SK-N-SH (cell line): ENCODE measurements around the gene MTA2. TPM values are rescaled to one million over a fixed set of nuclear protein-coding genes. Genes with fewer than 3 reads are reported as not detected.

Source experiments
- CTCF ChIA-PET: fragments of 300-600, 350-600 bp; formaldehyde crosslinking; extraction: SDS; loops from one replicate; lab custom pipeline; 2021; lab: Yijun Ruan, JAX
- POLR2A ChIA-PET: fragments of 350-600 bp; sonication (Branson Sonifier 250); formaldehyde crosslinking; extraction: SDS; loops from one replicate; lab custom pipeline; 2020; ENCODE audit warnings: antibody characterized with exemption, inconsistent platforms; lab: Yijun Ruan, JAX
- DNase-seq: peaks from one replicate; pipeline ENCODE4 v3.0.0; 2012
- H2AFZ ChIP-seq: fragments of 200-600 bp; sonication (generic); 2 replicates; pipeline ENCODE4 v1.8.1; 2016; ENCODE audit warnings: antibody characterized with exemption, mild to moderate bottlenecking, low read depth
- H3F3A ChIP-seq: fragments of 200-600 bp; sonication (generic); replicated peaks from 2 replicates; pipeline ENCODE3; 2016; ENCODE audit warnings: antibody characterized with exemption, mild to moderate bottlenecking; ENCODE audit not compliant: insufficient read depth
- H3K27ac ChIP-seq, 2 experiments: fragments of 200-500 bp in 1 of 2; fragments of 200-600 bp in 1 of 2; sonication (Bioruptor generic) in 1 of 2; sonication (generic), shearing (Covaris generic) in 1 of 2; 2 replicates each; pipeline versions ENCODE4 v1.5.1 to v1.6.1; 2014 to 2016; ENCODE audit warnings: low read depth in 2 of 2, inconsistent platforms in 1 of 2, low read length in 1 of 2, mild to moderate bottlenecking in 1 of 2, mixed read lengths in 1 of 2
- H3K27me3 ChIP-seq: fragments of 200-600 bp; sonication (generic), shearing (Covaris generic); 2 replicates; pipeline ENCODE4 v1.6.1; 2016; ENCODE audit warnings: mixed run types; ENCODE audit not compliant: insufficient read depth
- H3K36me3 ChIP-seq, 2 experiments: fragments of 200-500 bp in 1 of 2; fragments of 200-600 bp in 1 of 2; sonication (Bioruptor generic) in 1 of 2; sonication (generic) in 1 of 2; replicated peaks in 1 of 2; 2 replicates each; pipeline versions ENCODE3 to v1.5.1; 2014 to 2016; ENCODE audit warnings: low read length in 1 of 2, mild to moderate bottlenecking in 1 of 2; ENCODE audit not compliant: insufficient read depth in 2 of 2, control insufficient read depth in 1 of 2
- H3K4me1 ChIP-seq, 2 experiments: fragments of 200-500 bp in 1 of 2; fragments of 200-600 bp in 1 of 2; sonication (Bioruptor generic) in 1 of 2; sonication (generic), shearing (Covaris generic) in 1 of 2; 2 replicates each; pipeline versions ENCODE4 v1.5.1 to v1.6.1; 2014 to 2016; ENCODE audit warnings: low read depth in 1 of 2, low read length in 1 of 2, mixed run types in 1 of 2; ENCODE audit not compliant: insufficient read depth in 2 of 2, control insufficient read depth in 1 of 2
- H3K4me2 ChIP-seq: fragments of 200-600 bp; sonication (generic), shearing (Covaris generic); 2 replicates; pipeline ENCODE4 v1.6.1; 2017; ENCODE audit warnings: mixed run types
- H3K4me3 ChIP-seq, 2 experiments: fragments of 200-500 bp in 1 of 2; fragments of 200-600 bp in 1 of 2; sonication (Bioruptor generic) in 1 of 2; sonication (generic), shearing (Covaris generic) in 1 of 2; 2 replicates each; pipeline versions ENCODE4 v1.5.1 to v1.8.1; 2014 to 2016; ENCODE audit warnings: low read depth in 2 of 2, inconsistent platforms in 1 of 2, low read length in 1 of 2, mild to moderate bottlenecking in 1 of 2, mixed read lengths in 1 of 2, moderate library complexity in 1 of 2
- H3K79me2 ChIP-seq: fragments of 200-600 bp; sonication (generic); 2 replicates; pipeline ENCODE4 v1.8.1; 2017; ENCODE audit warnings: mild to moderate bottlenecking; ENCODE audit not compliant: insufficient read depth
- H3K9ac ChIP-seq: fragments of 200-600 bp; sonication (generic); 2 replicates; pipeline ENCODE4 v1.6.1; 2017; ENCODE audit warnings: mixed run types
- H3K9me2 ChIP-seq: fragments of 200-600 bp; sonication (generic); 2 replicates; pipeline ENCODE4 v1.6.1; 2017; ENCODE audit warnings: mixed run types
- H3K9me3 ChIP-seq: fragments of 200-600 bp; sonication (generic); 2 replicates; pipeline ENCODE4 v1.6.1; 2017; ENCODE audit warnings: mixed run types, mild to moderate bottlenecking, moderate library complexity
- H4K20me1 ChIP-seq: fragments of 200-600 bp; sonication (generic); 2 replicates; pipeline ENCODE4 v1.6.1; 2017; ENCODE audit warnings: mild to moderate bottlenecking, mixed run types; ENCODE audit not compliant: insufficient read depth
- ELF1 ChIP-seq: IDR thresholded peaks from 2 replicates; pipeline ENCODE4 v1.4.0; 2012
- FOSL2 ChIP-seq: IDR thresholded peaks from 2 replicates; pipeline ENCODE4 v1.4.0; 2012; ENCODE audit warnings: low read depth, mild to moderate bottlenecking, moderate library complexity, borderline replicate concordance
- FOXJ3 ChIP-seq: sonication (generic); formaldehyde crosslinking; IDR thresholded peaks from 2 replicates; pipeline ENCODE4 v1.5.1; 2020; ENCODE audit warnings: mild to moderate bottlenecking, missing genetic modification reagents
- GATA2 ChIP-seq: sonication (generic); formaldehyde crosslinking; IDR thresholded peaks from 2 replicates; pipeline ENCODE4 v1.5.0; 2020; ENCODE audit warnings: mild to moderate bottlenecking, missing genetic modification reagents
- JUND ChIP-seq: IDR thresholded peaks from 2 replicates; pipeline ENCODE4 v1.4.0; 2012
- MEF2A ChIP-seq: IDR thresholded peaks from 2 replicates; pipeline ENCODE4 v1.4.0; 2012; ENCODE audit warnings: low read depth, borderline replicate concordance
- NRF1 ChIP-seq: IDR thresholded peaks from 2 replicates; pipeline ENCODE4 v1.6.1; 2012; ENCODE audit warnings: low read depth, mild to moderate bottlenecking, low read length
- RAD21 ChIP-seq: IDR thresholded peaks from 2 replicates; pipeline ENCODE4 v1.6.1; 2012; ENCODE audit warnings: mild to moderate bottlenecking, low read length
- RCOR1 ChIP-seq: fragments of 150-350 bp; IDR thresholded peaks from 2 replicates; pipeline ENCODE4 v1.6.1; 2017; ENCODE audit warnings: antibody characterized with exemption, low read length
- SIN3A ChIP-seq: IDR thresholded peaks from 2 replicates; pipeline ENCODE4 v1.6.1; 2012; ENCODE audit warnings: low read depth, mild to moderate bottlenecking, low read length, moderate library complexity, borderline replicate concordance
- TCF12 ChIP-seq: IDR thresholded peaks from 2 replicates; pipeline ENCODE4 v1.4.0; 2012
- TEAD4 ChIP-seq: IDR thresholded peaks from 2 replicates; pipeline ENCODE4 v1.4.0; 2012; ENCODE audit warnings: mild to moderate bottlenecking, borderline replicate concordance; ENCODE audit not compliant: insufficient read depth
- WGBS: methylation state at CpG from one replicate; pipeline ENCODE4 v1.1.6; 2017; ENCODE audit warnings: low lambda C conversion rate; 5-methylcytosine and 5-hydroxymethylcytosine counted together
- polyA plus RNA-seq, 3 experiments: library from polyadenylated mRNA; depleted of rRNA; stranded (reverse); fragments of >200 nt; gene quantifications; 2 replicates each; pipeline ENCODE4 v1.2.3, GENCODE V29; 2012
- TF ChIP-seq, protein P1 (sequence below): fragments of 200-600 bp; sonication (generic); IDR thresholded peaks from 2 replicates; pipeline ENCODE4 v1.6.1; 2017; ENCODE audit warnings: antibody characterized with exemption, mild to moderate bottlenecking, moderate library complexity
- TF ChIP-seq, protein P2 (sequence below): fragments of 150-350 bp; IDR thresholded peaks from 2 replicates; pipeline ENCODE4 v1.6.1; 2016; ENCODE audit warnings: mild to moderate bottlenecking, low read depth, low read length
- TF ChIP-seq, protein P3 (sequence below): IDR thresholded peaks from 2 replicates; pipeline ENCODE4 v1.4.0; 2012; ENCODE audit warnings: low read depth, borderline replicate concordance
- TF ChIP-seq, protein P4 (sequence below): IDR thresholded peaks from 2 replicates; pipeline ENCODE4 v1.4.0; 2012; ENCODE audit warnings: low read depth, borderline replicate concordance
- TF ChIP-seq, protein P5 (sequence below): IDR thresholded peaks from 2 replicates; pipeline ENCODE4 v1.6.1; 2012; ENCODE audit warnings: mild to moderate bottlenecking, low read depth, low read length, moderate library complexity
- TF ChIP-seq, protein P6 (sequence below): fragments of 150-350 bp; IDR thresholded peaks from 2 replicates; pipeline ENCODE4 v1.6.1; 2017; ENCODE audit warnings: antibody characterized with exemption, low read length, low read depth, borderline replicate concordance

MTA2 gene
- polyA plus RNA-seq, 1 of the 3 experiments (the other 2 are of a cell fraction), result 18.4 TPM

DNA sequence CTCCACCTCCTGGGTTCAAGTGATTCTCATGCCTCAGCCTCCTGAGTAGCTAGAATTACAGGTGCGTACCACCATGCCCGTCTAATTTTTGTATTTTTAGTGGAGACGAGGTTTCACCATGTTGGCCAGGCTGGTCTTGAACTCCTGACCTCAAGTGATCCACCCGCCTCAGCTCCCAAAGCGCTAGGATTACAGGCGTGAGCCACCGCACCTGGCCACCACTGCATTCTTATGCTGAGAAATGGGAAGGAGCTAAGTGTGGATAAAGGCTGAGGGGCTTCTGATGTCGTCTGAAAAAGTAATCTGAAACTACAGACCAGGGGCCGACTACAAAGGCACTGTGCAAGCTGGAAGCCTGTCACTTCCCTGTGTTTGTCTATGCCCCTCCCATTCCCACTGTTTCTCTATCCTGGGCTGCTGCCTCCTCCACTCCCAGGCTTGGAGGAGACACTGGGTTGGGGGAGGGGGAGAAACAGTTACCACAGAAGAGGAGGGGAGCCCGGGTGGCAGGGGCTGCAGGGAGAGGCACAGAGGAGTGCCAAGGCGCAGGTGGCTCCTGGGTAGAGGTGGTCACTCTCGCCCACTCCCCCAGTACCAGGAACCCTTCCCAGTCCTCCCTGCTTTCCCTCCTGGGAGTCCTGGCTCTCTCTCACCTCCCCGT is 2.9 kb upstream of the MTA2 start:
- no peak overlapping the region for H2AFZ ChIP-seq
- CTCF ChIA-PET, result interaction anchor here (0.6 to 1.9 kb wide), 2 partner anchors 7 to 209 kb away, joined by 4 to 18 read pairs; partner anchors contain the start of gene EML3
- peaks cover 12 to 26% of the 10 kb centered on the region in 2 experiments for H3K36me3 ChIP-seq
- no peak overlapping the region for H3K4me2 ChIP-seq
- H3K4me1 ChIP-seq, result peaks cover 7 to 13% of the 10 kb centered on the region in 2 experiments; a peak in 3 of 4 replicates
- H3K79me2 ChIP-seq, result peaks cover 19% of the 10 kb centered on the region
- TF ChIP-seq MEF2A (no peak), RAD21 (no peak), FOXJ3 (CRISPR knock-in tag) (no peak), GATA2 (CRISPR knock-in tag) (no peak), SIN3A (no peak), RCOR1 (no peak), TCF12 (no peak), FOSL2 (no peak), TEAD4 (no peak), JUND (no peak), ELF1 (no peak), NRF1 (no peak)
- TF ChIP-seq, protein P1, sequence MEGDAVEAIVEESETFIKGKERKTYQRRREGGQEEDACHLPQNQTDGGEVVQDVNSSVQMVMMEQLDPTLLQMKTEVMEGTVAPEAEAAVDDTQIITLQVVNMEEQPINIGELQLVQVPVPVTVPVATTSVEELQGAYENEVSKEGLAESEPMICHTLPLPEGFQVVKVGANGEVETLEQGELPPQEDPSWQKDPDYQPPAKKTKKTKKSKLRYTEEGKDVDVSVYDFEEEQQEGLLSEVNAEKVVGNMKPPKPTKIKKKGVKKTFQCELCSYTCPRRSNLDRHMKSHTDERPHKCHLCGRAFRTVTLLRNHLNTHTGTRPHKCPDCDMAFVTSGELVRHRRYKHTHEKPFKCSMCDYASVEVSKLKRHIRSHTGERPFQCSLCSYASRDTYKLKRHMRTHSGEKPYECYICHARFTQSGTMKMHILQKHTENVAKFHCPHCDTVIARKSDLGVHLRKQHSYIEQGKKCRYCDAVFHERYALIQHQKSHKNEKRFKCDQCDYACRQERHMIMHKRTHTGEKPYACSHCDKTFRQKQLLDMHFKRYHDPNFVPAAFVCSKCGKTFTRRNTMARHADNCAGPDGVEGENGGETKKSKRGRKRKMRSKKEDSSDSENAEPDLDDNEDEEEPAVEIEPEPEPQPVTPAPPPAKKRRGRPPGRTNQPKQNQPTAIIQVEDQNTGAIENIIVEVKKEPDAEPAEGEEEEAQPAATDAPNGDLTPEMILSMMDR, result no peak
- TF ChIP-seq, protein P2, sequence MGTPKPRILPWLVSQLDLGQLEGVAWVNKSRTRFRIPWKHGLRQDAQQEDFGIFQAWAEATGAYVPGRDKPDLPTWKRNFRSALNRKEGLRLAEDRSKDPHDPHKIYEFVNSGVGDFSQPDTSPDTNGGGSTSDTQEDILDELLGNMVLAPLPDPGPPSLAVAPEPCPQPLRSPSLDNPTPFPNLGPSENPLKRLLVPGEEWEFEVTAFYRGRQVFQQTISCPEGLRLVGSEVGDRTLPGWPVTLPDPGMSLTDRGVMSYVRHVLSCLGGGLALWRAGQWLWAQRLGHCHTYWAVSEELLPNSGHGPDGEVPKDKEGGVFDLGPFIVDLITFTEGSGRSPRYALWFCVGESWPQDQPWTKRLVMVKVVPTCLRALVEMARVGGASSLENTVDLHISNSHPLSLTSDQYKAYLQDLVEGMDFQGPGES, result no peak
- TF ChIP-seq, protein P3, sequence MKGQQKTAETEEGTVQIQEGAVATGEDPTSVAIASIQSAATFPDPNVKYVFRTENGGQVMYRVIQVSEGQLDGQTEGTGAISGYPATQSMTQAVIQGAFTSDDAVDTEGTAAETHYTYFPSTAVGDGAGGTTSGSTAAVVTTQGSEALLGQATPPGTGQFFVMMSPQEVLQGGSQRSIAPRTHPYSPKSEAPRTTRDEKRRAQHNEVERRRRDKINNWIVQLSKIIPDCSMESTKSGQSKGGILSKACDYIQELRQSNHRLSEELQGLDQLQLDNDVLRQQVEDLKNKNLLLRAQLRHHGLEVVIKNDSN, result no peak
- TF ChIP-seq, protein P4, sequence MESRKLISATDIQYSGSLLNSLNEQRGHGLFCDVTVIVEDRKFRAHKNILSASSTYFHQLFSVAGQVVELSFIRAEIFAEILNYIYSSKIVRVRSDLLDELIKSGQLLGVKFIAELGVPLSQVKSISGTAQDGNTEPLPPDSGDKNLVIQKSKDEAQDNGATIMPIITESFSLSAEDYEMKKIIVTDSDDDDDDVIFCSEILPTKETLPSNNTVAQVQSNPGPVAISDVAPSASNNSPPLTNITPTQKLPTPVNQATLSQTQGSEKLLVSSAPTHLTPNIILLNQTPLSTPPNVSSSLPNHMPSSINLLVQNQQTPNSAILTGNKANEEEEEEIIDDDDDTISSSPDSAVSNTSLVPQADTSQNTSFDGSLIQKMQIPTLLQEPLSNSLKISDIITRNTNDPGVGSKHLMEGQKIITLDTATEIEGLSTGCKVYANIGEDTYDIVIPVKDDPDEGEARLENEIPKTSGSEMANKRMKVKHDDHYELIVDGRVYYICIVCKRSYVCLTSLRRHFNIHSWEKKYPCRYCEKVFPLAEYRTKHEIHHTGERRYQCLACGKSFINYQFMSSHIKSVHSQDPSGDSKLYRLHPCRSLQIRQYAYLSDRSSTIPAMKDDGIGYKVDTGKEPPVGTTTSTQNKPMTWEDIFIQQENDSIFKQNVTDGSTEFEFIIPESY, result no peak
- TF ChIP-seq, protein P5, sequence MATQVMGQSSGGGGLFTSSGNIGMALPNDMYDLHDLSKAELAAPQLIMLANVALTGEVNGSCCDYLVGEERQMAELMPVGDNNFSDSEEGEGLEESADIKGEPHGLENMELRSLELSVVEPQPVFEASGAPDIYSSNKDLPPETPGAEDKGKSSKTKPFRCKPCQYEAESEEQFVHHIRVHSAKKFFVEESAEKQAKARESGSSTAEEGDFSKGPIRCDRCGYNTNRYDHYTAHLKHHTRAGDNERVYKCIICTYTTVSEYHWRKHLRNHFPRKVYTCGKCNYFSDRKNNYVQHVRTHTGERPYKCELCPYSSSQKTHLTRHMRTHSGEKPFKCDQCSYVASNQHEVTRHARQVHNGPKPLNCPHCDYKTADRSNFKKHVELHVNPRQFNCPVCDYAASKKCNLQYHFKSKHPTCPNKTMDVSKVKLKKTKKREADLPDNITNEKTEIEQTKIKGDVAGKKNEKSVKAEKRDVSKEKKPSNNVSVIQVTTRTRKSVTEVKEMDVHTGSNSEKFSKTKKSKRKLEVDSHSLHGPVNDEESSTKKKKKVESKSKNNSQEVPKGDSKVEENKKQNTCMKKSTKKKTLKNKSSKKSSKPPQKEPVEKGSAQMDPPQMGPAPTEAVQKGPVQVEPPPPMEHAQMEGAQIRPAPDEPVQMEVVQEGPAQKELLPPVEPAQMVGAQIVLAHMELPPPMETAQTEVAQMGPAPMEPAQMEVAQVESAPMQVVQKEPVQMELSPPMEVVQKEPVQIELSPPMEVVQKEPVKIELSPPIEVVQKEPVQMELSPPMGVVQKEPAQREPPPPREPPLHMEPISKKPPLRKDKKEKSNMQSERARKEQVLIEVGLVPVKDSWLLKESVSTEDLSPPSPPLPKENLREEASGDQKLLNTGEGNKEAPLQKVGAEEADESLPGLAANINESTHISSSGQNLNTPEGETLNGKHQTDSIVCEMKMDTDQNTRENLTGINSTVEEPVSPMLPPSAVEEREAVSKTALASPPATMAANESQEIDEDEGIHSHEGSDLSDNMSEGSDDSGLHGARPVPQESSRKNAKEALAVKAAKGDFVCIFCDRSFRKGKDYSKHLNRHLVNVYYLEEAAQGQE, result no peak
- TF ChIP-seq, protein P6, sequence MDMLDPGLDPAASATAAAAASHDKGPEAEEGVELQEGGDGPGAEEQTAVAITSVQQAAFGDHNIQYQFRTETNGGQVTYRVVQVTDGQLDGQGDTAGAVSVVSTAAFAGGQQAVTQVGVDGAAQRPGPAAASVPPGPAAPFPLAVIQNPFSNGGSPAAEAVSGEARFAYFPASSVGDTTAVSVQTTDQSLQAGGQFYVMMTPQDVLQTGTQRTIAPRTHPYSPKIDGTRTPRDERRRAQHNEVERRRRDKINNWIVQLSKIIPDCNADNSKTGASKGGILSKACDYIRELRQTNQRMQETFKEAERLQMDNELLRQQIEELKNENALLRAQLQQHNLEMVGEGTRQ, result no peak
- no peaks in the 10 kb centered on the region for H3K9me3 ChIP-seq
- peaks cover 6% of the 10 kb centered on the region for H3F3A ChIP-seq
- no peak for DNase-seq
- H3K9me2 ChIP-seq, result no peaks in the 10 kb centered on the region
- WGBS, result 91% methylated on average over 13 of the region's 13 CpGs
- H4K20me1 ChIP-seq, result no peaks in the 10 kb centered on the region
- H3K27ac ChIP-seq, result no peak overlapping the region
- no peak overlapping the region for H3K4me3 ChIP-seq
- no peaks in the 10 kb centered on the region for H3K27me3 ChIP-seq
- no peak overlapping the region for H3K9ac ChIP-seq
- POLR2A ChIA-PET, result no interaction called here
